Panc1 (cell line): ENCODE measurements around the gene TRAF7. TPM values are rescaled to one million over a fixed set of nuclear protein-coding genes. Genes with fewer than 3 reads are reported as not detected.

Experiments used
- ATAC-seq: fragments of 200-7000 bp; cut with Tn5 transposase; 2 replicates; pipeline ENCODE4 v1.9.1; 2020; ENCODE audit warnings: mild to moderate bottlenecking, moderate library complexity
- BruUV-seq: library from RNA; stranded (reverse); fragments of 400-500 nt; replicated peaks from 2 replicates; lab custom pipeline; 2021; lab: Mats Ljungman, UMichigan
- CTCF ChIA-PET: fragments of 300-600 bp; sonication (Branson Sonifier 250); formaldehyde crosslinking; loops from one replicate; lab custom pipeline; 2022; ENCODE audit warnings: antibody characterized with exemption; lab: Charles Lee
- POLR2A ChIA-PET: fragments of 300-600 bp; sonication (Branson Sonifier 250); formaldehyde crosslinking; loops from one replicate; lab custom pipeline; 2022; ENCODE audit warnings: antibody characterized with exemption; lab: Charles Lee
- DNase-seq: peaks from one replicate; pipeline ENCODE4 v3.0.0-alpha.2; 2010; ENCODE audit warnings: low read depth, low spot score
- H3K27ac ChIP-seq: 2 replicates; pipeline ENCODE4 v1.5.1; 2011; ENCODE audit warnings: mild to moderate bottlenecking, low read length, inconsistent platforms
- H3K27me3 ChIP-seq: fragments of 200-500 bp; sonication (Bioruptor generic); 2 replicates; pipeline ENCODE4 v1.6.0; 2014; ENCODE audit warnings: low read length, inconsistent platforms; ENCODE audit not compliant: control insufficient read depth, insufficient read depth
- H3K36me3 ChIP-seq: fragments of 200-500 bp; sonication (Bioruptor generic); 2 replicates; pipeline ENCODE4 v1.5.1; 2014; ENCODE audit warnings: inconsistent platforms, mild to moderate bottlenecking, low read length, moderate library complexity; ENCODE audit not compliant: control insufficient read depth, insufficient read depth
- H3K4me1 ChIP-seq: 2 replicates; pipeline ENCODE4 v1.5.1; 2011; ENCODE audit warnings: inconsistent platforms, mild to moderate bottlenecking, low read length, moderate library complexity; ENCODE audit not compliant: control insufficient read depth, insufficient read depth
- H3K4me3 ChIP-seq, 2 experiments: 2 replicates each; pipeline ENCODE4 v1.5.1; 2011 to 2012; ENCODE audit warnings: low read depth in 2 of 2, low read length in 2 of 2, mild to moderate bottlenecking in 2 of 2, inconsistent platforms in 1 of 2, moderate library complexity in 1 of 2
- H3K9me3 ChIP-seq: fragments of 200-500 bp; sonication (Bioruptor generic); 2 replicates; pipeline ENCODE4 v1.5.1; 2014; ENCODE audit warnings: low read depth, mild to moderate bottlenecking, inconsistent platforms, low read length, moderate library complexity; ENCODE audit not compliant: control insufficient read depth, insufficient read depth
- POLR2AphosphoS5 ChIP-seq: IDR thresholded peaks from 2 replicates; pipeline ENCODE4 v1.6.1; 2012; ENCODE audit warnings: mild to moderate bottlenecking, low read depth, low read length, moderate library complexity
- SIN3A ChIP-seq: IDR thresholded peaks from 2 replicates; pipeline ENCODE4 v1.6.1; 2012; ENCODE audit warnings: low read depth, mild to moderate bottlenecking, low read length, moderate library complexity, borderline replicate concordance; ENCODE audit not compliant: insufficient read depth
- TCF7L2 ChIP-seq: IDR thresholded peaks from 2 replicates; pipeline ENCODE4 v1.6.1; 2011; ENCODE audit warnings: mild to moderate bottlenecking, low read depth, low read length, inconsistent platforms
- in situ Hi-C: cut with HindIII; loops from 2 replicates; pipeline ENCODE4 v1.10.0; 2016; ENCODE audit warnings: low sequenced_read_pairs, low pct_unique_long_range_greater_than_20kb
- intact Hi-C: fragments of 100-400 bp; cut with micrococcal nuclease; formaldehyde crosslinking; loops from one replicate; pipeline ENCODE4 v1.10.0; 2022; ENCODE audit not compliant: unreplicated experiment
- total RNA-seq: library from RNA; stranded (reverse); gene quantifications from one replicate; pipeline ENCODE4 v1.2.1, GENCODE V29; 2021; ENCODE audit not compliant: unreplicated experiment
- TF ChIP-seq, protein P1 (sequence below): fragments of 450-650 bp; IDR thresholded peaks from 2 replicates; pipeline ENCODE4 v1.5.1; 2017; ENCODE audit warnings: mild to moderate bottlenecking
- TF ChIP-seq, protein P2 (sequence below), 2 experiments: IDR thresholded peaks; 2 replicates each; pipeline ENCODE4 v1.6.1; 2011 to 2012; ENCODE audit warnings: low read depth in 2 of 2, control low read depth in 1 of 2, low read length in 1 of 2, mild to moderate bottlenecking in 1 of 2, moderate library complexity in 1 of 2; ENCODE audit not compliant: insufficient read depth in 1 of 2

The TRAF7 gene
- total RNA-seq, 1 experiment from 2014 or later, result 108 TPM

DNA sequence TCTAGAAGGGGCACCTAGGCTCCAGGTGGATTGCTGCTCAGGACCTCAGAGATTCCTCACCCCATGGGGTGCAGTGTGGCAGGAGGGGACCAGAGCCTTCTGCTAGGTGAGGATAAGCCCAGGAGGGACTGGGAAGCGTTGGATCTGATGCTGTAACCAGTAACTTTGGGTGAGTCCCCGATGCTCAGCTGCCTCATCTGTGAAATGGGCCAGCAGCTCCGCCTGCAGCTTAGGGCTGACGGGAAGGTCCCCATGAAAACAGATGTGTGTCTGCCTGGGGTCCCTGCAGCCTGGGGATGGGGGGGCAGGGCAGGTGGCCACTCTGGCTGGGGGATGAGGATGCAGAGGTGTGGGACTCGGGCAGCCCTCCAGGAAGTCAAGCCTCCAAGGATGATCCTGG, 43.5 kb downstream of the TRAF7 start:
- no TSS peak for BruUV-seq
- Histone ChIP-seq H3K9me3 (no peaks in the 10 kb centered on the region), H3K27ac (no peak overlapping the region), H3K27me3 (no peaks in the 10 kb centered on the region), H3K4me3 (no peak overlapping the region), H3K4me1 (no peaks in the 10 kb centered on the region; the same call in none of the 2 replicates), H3K36me3 (no peaks in the 10 kb centered on the region)
- POLR2A ChIA-PET, result no interaction called here
- in situ Hi-C loops (no loop called here), intact Hi-C loops (no loop called here)
- DNase-seq, result no peak
- CTCF ChIA-PET, result no interaction called here
- no peak for ATAC-seq
- TF ChIP-seq POLR2AphosphoS5 (no peak), SIN3A (no peak), TCF7L2 (no peak)
- TF ChIP-seq, protein P1, sequence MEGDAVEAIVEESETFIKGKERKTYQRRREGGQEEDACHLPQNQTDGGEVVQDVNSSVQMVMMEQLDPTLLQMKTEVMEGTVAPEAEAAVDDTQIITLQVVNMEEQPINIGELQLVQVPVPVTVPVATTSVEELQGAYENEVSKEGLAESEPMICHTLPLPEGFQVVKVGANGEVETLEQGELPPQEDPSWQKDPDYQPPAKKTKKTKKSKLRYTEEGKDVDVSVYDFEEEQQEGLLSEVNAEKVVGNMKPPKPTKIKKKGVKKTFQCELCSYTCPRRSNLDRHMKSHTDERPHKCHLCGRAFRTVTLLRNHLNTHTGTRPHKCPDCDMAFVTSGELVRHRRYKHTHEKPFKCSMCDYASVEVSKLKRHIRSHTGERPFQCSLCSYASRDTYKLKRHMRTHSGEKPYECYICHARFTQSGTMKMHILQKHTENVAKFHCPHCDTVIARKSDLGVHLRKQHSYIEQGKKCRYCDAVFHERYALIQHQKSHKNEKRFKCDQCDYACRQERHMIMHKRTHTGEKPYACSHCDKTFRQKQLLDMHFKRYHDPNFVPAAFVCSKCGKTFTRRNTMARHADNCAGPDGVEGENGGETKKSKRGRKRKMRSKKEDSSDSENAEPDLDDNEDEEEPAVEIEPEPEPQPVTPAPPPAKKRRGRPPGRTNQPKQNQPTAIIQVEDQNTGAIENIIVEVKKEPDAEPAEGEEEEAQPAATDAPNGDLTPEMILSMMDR, result no peak
- TF ChIP-seq, protein P2, sequence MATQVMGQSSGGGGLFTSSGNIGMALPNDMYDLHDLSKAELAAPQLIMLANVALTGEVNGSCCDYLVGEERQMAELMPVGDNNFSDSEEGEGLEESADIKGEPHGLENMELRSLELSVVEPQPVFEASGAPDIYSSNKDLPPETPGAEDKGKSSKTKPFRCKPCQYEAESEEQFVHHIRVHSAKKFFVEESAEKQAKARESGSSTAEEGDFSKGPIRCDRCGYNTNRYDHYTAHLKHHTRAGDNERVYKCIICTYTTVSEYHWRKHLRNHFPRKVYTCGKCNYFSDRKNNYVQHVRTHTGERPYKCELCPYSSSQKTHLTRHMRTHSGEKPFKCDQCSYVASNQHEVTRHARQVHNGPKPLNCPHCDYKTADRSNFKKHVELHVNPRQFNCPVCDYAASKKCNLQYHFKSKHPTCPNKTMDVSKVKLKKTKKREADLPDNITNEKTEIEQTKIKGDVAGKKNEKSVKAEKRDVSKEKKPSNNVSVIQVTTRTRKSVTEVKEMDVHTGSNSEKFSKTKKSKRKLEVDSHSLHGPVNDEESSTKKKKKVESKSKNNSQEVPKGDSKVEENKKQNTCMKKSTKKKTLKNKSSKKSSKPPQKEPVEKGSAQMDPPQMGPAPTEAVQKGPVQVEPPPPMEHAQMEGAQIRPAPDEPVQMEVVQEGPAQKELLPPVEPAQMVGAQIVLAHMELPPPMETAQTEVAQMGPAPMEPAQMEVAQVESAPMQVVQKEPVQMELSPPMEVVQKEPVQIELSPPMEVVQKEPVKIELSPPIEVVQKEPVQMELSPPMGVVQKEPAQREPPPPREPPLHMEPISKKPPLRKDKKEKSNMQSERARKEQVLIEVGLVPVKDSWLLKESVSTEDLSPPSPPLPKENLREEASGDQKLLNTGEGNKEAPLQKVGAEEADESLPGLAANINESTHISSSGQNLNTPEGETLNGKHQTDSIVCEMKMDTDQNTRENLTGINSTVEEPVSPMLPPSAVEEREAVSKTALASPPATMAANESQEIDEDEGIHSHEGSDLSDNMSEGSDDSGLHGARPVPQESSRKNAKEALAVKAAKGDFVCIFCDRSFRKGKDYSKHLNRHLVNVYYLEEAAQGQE (IDR thresholded peaks at IDR 0.05; ENCODE audit: insufficient read depth in 1 of 2, low read depth in 2 of 2, low read length in 1 of 2), result no peak

DNA sequence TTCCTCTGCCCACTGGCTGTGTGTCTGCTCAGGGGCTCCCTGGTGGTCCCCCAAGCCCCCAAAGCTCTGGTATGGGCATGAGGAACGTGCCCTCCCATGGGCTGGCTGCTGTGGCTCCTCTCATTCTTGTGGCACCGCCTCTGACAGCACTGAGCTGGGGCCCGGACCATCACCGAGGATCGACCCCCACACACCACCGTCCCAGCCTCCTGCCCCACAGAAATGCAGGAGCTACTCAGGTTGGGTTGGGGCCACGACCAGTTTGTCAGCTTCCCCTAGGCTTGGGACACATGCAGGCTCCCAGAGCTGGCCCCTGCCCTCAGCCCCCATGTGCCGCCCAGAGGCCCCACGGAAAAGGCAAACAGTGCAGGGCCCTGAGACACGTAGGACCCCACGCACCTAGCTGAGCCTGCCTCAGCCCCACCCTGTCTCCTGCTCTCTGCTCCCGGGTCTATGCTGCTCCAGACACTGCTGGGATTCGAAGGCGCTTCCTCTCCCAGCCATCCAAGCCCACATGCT, 44.1 kb downstream of the TRAF7 start:
- Histone ChIP-seq H3K4me3 (no peak overlapping the region), H3K36me3 (no peaks in the 10 kb centered on the region), H3K27ac (no peak overlapping the region), H3K9me3 (no peaks in the 10 kb centered on the region), H3K27me3 (no peaks in the 10 kb centered on the region), H3K4me1 (peaks cover 3% of the 10 kb centered on the region)
- ATAC-seq, result no peak
- in situ Hi-C loops, result no loop called here
- ChIA-PET POLR2A (interaction anchor here (0.5 kb wide), 1 partner anchor 48 kb away, joined by 4 read pairs; no protein-coding TSS in a partner anchor), CTCF (no interaction called here)
- DNase-seq, result no peak
- BruUV-seq, result no TSS peak
- no peak for TF ChIP-seq SIN3A
- TF ChIP-seq TCF7L2, result no peak
- no peak for TF ChIP-seq POLR2AphosphoS5
- TF ChIP-seq, protein P1, result no peak
- TF ChIP-seq, protein P2 (IDR thresholded peaks at IDR 0.05; ENCODE audit: insufficient read depth in 1 of 2, low read depth in 2 of 2, low read length in 1 of 2), result no peak
- intact Hi-C loops, result no loop called here
